AG08395 (cell line): ENCODE results near the gene MSI2.

Experiments
- DNase-seq: peaks from one replicate; pipeline ENCODE4 v3.0.0; 2012; ENCODE audit warnings: mixed read lengths, low spot score

The MSI2 gene

DNA sequence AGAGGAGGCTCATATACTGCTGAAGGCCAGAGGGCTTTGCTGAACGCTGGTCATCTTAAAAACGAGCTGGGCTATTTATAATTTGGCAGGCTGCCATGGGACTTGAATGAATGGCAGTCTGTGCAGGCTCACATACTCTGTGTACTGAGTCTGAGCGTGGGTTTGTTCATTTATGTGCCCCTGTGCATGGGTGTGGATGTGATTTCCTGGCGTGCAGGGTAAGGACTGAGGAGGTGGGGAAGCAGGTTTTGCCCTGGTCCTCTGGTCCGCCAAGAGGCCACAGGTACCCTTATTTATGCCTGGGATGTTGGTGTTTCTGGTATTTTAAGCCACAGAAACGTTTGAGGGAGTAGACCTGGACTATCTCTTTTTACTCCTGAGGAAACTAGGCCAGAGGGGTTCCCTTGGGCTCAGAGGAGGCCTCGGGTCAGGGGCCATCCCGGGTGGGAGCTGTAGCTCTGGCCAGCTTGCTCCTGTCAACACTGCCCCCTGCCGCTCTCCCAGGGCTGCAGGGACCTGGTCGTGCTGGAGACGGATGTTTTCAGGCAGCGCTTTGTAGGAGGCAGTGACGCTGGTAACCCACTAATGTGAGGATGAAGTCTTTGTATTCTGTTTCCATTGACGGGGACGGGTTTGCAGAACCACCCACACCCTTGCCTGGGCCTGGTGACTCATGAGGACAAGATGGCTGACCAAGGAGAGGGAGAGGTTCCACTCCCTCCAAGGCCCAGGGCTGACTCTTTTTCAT is 184.4 kb downstream of the MSI2 start:
- DNase-seq: peak; percentile 46

DNA sequence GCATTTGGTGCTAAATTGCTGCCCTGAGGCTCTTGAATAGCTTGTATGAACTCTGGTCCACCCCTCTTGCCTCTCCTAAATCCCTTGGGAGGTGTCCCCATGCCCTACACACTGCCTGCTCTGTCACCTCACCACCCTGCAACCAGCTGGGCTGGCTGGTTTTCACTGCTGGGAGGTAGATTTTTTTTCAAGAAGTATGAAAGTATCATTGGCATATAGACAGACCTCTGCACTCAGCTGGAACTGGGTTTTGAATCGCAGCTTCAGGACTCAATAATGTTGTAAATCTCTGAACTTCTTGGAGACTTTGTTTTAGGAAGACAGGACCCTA is 184.9 kb downstream of the MSI2 start:
- no peak for DNase-seq

DNA sequence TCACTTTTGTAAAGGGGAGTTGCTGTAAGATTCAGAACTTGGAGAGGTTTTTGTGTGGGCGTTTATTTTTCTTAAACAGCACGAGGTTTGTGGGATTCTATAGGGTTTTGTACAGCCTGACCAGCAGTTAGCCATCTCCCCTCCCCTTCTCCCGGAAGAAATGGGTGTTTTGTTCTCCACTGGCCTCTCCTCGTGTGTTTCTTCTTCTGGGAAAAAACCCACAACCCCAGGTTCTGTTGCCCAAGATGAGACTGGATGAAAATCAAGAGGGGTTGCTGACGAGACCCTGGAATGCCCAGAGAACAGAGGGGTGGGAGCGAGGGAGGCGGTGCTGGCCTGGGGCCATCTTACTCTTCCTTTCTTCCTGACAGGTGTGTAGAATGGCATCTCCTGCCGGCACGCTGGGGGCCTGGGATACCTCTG is 186.1 kb downstream of the MSI2 start:
- DNase-seq: no peak

DNA sequence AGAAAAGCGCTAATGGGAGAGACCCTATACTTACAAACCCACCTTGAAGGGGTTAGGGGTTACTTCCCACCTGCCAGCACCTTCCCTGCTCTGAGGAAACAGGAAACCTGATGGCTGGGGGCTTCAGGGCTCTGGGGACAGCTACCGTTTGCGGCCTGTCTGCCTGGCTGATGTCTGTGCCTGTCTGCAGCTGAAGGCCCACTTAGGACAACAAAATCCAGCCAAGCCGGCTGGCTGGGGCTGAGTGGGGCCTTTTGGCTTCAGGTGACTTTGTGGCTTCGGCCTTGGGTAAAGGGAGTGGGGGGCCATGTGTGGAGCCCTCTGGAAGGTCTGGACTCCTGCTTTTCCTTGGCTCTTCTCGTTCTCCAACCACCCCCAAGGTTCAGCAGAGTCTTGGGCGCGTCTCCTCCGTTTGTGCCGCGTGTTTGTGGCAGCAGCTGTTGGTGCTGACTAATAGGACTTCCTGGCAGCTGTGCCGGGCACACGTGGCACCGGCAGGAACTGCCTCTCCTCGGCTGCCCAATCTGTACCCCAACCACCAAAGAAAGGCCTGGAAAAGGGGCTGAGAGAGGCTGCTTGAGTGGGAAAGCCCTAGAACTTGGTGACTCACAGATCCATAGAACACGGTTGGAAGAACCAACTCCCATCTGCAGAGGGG is 186.7 kb downstream of the MSI2 start:
- no peak for DNase-seq

DNA sequence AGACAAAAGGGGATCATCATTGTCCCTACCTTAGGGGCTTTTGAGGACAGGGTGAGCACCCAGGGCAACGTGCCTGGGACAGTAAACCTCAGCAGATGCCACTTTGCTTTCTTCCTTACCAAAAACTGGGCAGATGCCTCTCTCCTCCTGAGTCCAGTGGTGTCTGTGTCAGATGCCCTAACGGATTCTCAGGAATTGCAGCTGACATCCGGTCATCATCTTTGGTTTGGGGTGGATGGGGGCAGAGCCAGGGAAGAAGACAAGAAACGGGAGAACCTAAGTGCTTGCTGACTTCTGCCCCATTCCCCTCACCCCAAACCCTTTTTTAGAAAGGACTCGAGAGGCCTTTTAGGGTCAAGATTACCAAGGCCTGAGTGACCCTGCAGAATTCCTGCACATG is 187.5 kb downstream of the MSI2 start:
- no peak for DNase-seq

DNA sequence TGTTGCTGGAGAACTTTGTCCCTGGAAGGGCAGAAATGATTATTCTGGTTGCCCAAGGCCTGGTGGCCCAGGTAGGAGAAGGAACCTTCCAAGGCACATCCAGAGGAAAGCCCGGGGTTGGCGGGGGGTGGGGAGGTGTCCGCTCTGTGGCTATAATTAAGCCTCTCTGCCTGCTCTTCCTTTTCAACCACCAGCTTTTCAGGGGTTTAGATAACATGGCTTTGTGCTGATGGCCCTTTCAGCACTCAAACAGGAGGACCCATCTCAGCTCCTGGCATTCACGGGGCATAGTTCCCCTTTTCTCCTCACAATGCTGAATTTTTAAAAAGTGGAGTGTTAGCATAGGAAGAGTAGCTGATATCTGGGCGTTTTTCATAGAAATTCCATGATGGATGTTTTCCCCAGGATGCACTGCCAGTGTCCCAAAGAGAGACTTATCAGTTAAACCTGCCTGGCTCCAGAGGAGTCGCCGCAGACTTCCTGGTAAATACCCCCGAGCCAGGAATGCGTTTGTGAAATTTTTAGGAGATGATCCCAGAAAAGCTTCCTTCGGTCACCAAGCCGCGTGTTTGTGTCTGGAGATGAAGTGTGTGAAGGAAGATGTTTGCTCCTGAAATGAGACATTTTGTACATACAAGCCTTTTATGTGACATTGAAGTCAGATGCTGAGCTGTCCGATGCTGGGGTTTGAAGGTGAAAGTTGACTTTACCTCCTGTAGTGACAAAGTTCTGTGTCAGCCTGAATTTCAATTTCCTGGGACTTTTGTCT is 188.5 kb downstream of the MSI2 start:
- DNase-seq: no peak

DNA sequence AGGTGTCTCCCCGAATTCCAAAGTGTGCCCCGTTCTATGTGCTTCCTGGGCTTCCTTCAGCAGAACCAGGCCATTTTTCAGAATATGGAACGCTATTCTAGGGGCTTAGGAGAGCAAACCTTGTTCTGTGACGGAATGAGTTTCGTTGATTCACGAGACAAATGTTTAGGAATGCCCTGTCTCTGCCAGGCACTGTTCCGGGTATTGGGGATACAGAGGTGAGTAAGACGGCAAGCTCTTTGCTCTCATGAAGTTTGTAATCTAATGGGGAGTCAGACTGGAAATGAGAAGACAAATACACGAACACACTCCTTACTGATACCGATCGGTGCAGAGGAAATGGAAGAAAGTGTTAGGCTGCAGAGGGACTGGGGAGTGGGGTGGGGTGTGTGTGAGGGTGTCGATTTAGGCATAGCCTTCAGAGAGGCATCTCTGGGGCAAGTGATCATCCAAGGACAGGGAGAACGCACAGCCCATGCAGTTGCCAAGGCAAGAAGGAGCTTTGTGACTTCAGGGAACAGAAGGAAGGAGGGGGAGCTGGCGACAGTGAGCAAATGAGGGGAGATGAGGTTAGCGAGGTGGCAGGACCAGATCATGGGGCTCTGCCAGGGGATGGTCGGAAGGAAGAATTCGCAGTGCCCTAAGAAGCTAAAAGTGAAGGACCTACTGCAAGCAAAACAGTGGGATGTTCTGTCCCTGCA is 189.6 kb downstream of the MSI2 start:
- DNase-seq: no peak

DNA sequence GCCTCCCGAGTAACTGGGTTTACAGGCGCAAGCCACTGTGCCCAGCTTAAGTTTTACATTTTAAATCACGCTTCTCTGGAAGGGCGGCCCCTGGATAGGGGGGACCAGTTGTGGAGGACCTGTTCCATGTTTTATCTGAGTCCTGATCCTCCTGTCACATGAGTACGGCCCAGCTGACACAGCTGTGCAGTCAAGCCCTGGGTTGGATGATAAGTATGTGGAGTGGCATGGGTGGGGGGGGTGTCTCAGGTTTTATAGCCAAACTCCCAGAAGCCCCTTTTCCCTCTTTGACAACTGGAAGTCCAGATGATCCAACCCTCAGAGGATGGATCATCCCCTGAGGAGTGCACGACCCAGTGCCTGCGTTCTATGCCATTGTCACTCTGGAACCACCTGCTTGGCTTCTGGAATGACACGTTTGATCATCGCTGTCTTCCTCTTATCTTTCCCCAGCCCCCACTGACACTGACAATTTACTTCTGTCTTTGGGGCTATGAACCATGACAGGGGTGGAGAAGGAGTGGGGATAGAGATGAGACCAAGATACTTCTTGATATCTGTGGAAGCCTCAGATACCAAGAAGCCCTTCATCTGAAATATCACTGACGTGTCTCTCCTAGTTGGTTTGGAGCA is 191.2 kb downstream of the MSI2 start:
- no peak for DNase-seq

DNA sequence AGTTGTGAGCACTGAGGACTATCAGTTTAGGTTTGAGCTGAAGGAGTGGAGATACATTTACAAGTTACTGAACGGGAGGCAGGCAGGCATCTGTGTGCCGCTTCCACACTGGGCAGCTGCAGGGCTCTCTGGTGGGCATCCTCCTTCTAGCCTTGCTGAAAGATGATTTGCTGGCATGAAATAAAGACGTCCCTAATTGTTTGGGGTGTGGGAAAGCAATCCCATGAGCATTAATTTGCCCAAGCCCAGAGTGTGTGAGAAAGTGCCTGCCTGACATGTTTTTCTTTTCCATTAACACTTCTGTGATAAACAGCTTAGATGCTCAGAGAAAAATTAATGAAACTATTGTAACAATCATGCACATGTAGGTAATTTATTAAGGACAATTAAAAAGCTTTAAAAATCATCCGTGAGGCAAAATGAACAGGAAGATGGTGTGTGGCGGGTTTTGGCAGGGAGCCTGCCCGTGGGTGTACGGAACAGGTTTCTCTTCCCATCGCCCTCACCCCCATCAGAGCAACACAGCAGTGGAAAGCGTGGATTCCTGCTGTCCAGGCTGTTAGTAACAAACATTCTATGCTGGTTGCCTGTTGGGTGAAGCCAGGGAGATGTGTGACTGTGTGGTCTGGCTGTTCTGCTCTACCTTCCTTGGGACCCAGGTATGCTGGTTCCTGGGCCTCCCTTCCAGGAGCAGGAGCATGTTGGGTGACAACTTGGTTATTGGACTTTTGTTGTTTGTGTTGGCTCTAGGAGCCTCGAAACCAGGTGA is 191.9 kb downstream of the MSI2 start:
- no peak for DNase-seq

DNA sequence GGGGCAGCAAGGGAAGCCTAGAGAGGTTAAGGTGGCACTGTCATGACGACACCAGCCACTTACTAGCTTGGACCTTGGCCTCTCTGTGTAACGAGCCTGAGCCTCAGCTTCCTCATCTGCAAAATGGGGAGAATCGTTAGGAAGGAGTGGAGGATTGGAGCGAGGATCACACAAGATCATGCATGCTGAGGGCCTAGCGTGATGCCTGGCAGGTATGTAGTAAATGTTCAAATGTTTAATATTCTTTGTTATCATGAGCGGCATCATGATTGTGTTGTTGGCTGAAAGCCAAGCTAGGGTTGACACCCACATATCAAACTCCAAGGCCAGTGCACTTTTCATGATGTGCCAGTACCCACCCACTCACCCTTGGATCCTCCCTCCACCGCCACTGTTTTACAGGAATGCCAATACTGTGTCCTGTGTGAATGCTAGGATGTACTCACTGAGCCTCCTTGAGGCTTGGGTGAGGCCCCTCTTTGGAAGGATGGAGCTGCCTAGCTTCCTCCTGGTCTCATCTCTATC is 192.5 kb downstream of the MSI2 start:
- no peak for DNase-seq

DNA sequence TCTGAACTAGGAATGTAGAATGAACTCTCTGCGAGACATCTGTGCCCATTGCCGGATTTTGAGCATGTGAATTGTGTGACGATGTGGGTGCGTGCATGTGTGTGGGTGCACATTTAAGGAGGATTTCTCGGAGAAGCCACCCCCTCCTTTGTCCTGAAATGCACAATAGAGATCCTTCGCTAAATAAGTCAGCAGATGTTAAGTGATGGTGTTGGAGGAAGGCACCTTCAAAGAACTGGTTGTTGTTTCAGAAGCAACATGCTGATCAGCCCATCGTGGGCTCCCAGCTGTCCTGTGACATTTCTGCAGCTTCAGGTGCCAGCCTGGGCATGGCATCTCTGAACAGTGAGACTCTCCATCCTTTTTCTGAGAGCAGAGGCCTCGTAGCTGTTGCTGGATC is 194.9 kb downstream of the MSI2 start:
- no peak for DNase-seq

DNA sequence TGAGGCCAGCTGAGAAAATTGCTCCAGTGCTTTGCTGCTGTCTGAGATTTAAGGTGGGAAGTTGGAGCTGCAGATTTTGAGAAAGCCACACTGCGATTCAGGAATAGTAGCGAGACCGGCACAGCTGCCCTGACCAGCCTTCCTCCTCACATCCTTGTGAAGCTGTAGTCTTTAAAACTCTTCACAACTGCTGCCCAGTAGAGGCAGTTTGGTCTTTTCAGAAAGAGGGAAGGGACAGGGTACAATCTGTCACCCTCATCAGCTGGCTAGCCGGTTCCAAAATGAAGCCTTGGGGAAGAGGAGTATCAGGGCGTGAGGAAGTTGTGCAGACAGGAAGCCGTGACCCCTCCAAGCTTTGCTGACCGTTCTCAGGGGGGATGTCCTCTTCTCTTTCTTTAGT is 195.3 kb downstream of the MSI2 start:
- DNase-seq: no peak

DNA sequence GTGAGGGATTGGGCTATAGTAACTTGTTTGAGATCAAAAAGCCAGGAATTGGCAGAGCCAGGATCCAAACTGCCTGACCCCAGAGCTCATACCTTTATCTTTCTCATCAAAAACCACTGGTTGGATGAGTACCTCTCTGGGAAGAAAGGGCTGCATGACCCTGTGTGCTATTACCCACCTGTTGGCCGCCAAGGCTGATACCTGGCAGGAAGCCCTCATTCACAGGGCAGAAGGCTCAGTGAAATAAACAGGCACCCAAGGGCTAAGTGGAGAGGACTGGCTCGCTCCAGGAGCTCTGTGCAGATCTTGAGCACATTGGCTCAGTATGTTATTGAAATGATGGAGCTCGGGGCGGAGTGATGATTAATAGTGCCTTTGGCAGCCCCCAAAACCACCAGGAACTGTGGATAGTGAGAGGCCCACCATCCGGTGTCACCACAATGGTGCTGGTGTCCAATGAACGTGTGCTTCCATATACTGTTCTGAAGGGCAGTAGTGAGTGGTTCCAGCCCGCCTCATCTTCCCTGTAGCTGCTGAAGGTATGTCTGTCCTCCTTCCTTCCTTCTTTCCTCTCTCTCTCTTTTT is 197.6 kb downstream of the MSI2 start:
- DNase-seq: no peak

DNA sequence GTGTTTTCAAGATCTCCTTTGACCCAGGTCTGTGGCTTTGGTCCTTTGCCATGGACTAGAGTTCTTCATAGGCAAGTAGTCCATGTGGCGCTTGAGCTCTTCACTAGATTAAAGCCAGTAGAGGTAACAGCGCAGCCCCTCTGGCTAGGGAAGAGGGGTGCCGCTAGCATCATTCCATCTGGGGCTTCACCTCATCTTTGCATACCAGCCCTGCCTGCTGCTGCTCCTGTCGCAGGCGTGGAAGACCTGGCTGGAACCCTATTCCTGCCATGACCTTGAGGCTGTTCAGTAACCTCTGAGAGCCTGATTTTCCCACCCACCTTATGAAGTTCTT is 198.4 kb downstream of the MSI2 start:
- no peak for DNase-seq

DNA sequence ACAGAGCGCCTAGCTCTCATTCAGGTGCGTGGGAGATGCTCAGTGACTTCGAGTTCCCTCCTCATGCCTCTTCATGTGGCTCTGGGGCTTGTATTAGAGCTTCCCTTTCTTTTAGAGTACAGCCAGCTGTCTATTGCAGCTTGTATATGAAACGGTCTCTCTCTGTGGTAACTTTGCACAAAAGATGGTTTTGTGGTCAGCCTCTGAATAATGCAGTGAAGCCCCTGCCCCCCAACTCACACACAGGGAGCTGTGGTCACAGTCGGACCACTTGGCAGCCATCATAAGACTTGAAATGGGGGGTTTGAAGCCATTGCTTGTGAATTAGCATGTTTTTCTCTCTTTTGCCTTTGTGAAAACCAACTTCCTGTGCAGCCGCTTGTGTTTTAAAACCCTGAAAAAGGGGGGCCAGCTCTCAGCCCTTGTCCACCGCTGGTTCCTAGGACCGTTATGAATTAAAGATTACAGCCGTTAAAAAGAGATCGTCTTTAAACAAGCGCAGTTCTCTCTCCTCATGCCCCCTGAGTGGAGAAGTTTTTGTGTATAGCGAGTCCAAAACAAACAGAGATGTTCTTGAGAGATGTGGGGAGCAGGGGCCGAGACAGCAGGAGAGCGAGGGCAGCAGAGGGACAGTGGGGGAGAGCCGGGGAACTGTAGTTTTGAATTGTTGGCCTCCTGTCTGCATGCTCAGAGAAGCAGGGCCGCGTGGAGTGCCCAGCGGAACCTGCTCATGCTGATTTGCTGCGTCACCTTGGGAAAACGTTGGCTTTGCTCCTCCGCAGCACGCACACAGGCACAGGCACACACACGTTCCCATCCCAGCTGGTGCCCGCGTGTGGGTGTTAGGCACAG is 199.0 kb downstream of the MSI2 start:
- peak; percentile 9 for DNase-seq

DNA sequence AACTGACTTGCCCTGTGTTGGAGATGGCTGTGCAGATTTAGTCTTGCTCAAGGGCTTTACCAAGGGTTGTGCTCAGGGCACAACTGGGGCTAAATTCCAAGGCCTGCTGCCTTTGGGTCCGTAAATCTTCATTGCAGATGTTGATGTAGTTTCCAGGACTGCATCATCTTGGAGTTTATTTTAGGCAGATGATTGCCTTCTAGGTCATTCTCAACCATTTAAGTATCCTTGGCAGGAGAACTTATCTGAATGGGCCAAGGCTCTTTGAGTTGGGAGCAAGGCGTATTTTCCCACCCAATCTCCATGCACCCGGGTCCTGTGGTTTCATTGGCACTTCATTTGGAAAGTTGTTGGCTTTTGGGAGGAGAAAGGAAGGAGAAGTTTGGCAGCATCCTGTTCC is 200.3 kb downstream of the MSI2 start:
- peak; percentile 18 for DNase-seq

DNA sequence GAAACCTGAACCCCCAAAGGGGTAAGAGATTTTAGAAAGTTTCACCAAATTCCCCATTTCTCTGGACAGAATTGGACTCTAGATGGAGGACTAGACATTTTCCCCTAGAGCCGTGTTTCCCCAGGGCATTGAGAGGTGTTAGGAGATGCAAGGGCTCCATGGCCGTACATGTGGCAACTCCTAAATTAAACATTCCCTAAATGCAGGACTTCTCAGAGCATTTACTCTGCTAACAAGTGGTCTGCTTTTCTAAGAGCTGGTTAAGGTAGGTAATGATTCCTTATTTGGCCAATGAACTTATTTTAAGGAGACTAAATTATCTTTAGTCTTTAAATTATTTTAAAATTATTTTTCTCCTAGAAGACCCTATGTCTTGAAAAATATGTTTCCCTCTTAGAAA is 200.9 kb downstream of the MSI2 start:
- DNase-seq: no peak

DNA sequence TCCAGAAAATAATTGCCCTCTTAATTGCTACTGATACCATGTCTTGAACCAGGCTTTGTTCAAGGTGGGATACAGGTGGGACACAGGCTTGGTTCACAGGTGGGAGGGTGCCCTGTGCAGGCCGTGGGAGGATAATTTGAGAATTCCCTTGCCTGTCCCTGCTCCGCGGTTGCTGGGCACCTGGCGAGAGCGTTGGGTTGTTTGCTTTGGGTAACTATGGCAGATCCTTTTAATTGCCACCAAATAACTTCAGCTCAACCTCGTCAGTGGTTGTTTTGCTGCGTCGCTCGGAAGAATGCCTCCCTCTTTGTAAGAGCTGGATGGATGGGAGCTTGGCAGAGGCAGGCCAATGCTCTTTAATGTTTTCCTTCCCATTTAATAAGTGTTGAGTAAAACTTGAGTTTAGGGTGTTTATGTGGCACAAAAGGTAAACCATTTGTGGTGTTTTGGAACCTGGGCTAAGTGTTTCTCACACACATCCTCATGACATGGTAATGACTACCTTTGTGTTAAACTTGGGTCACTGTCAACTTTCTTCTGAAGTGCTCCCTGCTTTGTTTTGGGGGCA is 202.5 kb downstream of the MSI2 start:
- DNase-seq: no peak

DNA sequence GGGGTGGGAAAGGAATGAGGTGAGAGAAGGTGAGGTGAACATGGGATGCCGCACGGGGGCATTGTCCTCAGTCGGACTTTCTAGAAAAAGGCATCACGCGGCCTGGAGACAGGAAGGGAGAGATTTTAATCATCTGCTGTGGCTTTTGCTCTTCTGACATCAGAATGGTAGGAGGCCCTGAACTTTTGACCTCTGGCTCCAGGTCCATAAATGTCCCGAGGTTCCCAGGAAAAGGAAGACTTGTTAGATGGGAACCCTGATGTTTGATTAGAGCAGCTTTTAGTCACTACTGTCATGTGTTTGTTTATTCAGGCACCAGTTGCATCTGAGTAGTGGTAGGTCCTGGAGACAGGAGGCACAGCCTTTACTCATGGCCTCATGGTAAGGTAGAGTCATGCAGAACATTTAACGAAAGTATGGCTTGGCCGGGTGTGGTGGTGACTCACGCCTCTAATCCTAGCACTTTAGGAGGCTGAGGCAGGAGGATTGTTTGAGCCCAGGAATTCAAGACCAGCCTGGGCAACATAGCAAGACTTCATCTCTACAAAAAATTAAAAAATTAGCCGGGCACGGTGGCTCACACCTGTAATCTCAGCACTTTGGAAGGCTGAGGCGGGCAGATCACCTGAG is 203.1 kb downstream of the MSI2 start:
- DNase-seq: no peak
